Neural progenitor cell (in vitro differentiated cells): Measurements from ENCODE around the gene SMC5.

Experiments used
- EZH2 ChIP-seq: fragments of 200-600 bp; sonication (generic); IDR thresholded peaks from 2 replicates; pipeline ENCODE4 v1.6.1; 2017; ENCODE audit warnings: antibody characterized with exemption, mild to moderate bottlenecking, moderate library complexity
- EZH2phosphoT487 ChIP-seq: fragments of 200-600 bp; sonication (generic); IDR thresholded peaks from 2 replicates; pipeline ENCODE4 v1.6.1; 2017; ENCODE audit warnings: antibody characterized with exemption
- TF ChIP-seq, protein P1 (sequence below): fragments of 200-600 bp; sonication (generic); IDR thresholded peaks from 2 replicates; pipeline ENCODE4 v1.5.1; 2017; ENCODE audit warnings: antibody characterized with exemption, mild to moderate bottlenecking

DNA sequence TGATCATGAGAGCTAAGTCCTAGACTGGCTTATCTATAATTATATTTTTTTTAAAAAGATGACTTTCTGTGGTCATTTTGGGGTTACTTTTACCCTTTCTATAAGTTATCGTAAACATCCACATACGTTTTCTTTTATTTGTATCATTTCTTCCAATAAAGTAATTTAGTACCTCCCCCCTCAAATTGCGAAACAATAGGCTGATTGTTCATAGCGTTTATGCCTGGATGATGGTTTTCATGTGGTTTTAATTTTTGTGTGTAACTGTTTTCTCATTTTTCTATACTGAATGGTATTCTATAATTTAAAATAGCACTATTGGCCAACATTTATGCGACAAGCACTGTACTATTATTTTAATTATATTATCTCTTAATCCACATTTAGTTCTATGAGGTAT lies 44.5 kb downstream of the SMC5 start:
- TF ChIP-seq EZH2phosphoT487 (no peak), EZH2 (no peak)
- TF ChIP-seq, protein P1, sequence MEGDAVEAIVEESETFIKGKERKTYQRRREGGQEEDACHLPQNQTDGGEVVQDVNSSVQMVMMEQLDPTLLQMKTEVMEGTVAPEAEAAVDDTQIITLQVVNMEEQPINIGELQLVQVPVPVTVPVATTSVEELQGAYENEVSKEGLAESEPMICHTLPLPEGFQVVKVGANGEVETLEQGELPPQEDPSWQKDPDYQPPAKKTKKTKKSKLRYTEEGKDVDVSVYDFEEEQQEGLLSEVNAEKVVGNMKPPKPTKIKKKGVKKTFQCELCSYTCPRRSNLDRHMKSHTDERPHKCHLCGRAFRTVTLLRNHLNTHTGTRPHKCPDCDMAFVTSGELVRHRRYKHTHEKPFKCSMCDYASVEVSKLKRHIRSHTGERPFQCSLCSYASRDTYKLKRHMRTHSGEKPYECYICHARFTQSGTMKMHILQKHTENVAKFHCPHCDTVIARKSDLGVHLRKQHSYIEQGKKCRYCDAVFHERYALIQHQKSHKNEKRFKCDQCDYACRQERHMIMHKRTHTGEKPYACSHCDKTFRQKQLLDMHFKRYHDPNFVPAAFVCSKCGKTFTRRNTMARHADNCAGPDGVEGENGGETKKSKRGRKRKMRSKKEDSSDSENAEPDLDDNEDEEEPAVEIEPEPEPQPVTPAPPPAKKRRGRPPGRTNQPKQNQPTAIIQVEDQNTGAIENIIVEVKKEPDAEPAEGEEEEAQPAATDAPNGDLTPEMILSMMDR, result no peak
